HFF-Myc (cell line): Measurements from ENCODE around the gene TMEM86A.
"Not testable (repeated sequence)": the region's sequence is repeated elsewhere in the genome, so short reads cannot be mapped to it uniquely, and the experiment has no call there.

Experiments
- DNase-seq: peaks from one replicate; pipeline ENCODE4 v3.0.0-alpha.2; 2011; ENCODE audit warnings: low read depth; ENCODE audit errors: extremely low read depth
- H3K4me3 ChIP-seq: replicated peaks from 2 replicates; pipeline ENCODE4 v1.5.1; 2011; ENCODE audit warnings: low read depth, mild to moderate bottlenecking, control low read depth, low read length
- CTCF ChIP-seq: IDR thresholded peaks from 2 replicates; pipeline ENCODE4 v1.5.1; 2012; ENCODE audit warnings: mild to moderate bottlenecking, low read depth, low read length, control low read depth; ENCODE audit errors: missing control alignments

TMEM86A gene

DNA sequence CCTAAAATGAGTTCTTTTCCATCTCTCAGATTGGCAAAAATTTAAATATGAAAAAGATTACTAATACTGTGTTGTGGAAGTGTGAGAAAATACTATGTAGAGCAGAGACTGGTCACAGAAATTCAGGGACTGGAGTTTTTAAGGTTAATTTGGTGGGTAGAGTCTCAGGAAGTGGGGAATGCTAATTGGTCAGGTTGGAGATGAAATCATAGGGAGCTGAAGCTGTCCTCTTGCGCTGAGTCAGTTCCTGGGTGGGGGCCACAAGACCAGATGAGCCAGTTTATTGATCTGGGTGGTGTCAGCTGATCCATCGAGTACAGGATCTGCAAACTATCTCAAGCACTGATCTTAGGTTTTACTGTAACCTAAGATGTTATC is 29.4 kb upstream of the TMEM86A start:
- no peak overlapping the region for H3K4me3 ChIP-seq
- no peak for TF ChIP-seq CTCF
- no peak for DNase-seq

DNA sequence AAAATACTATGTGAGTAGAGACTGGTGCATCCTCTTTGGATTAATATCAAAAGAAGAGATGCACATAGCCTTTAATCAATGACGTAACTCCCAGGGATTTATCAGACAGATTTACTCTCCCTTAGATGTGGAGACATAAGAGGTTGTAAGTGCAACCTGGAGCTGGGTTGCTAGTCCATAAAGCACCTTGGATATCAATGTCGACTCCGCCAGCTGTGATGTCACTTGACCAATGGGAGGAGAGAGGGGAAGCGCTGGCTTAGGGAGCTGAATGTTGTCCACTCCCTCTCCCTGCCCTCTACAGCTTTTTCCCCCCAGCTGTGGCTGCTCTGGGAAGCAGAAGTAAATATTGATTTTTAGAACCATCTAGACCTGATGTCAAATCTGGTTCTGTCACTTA is 28.9 kb upstream of the TMEM86A start:
- H3K4me3 ChIP-seq: no peak overlapping the region
- no peak for TF ChIP-seq CTCF
- DNase-seq: no peak

DNA sequence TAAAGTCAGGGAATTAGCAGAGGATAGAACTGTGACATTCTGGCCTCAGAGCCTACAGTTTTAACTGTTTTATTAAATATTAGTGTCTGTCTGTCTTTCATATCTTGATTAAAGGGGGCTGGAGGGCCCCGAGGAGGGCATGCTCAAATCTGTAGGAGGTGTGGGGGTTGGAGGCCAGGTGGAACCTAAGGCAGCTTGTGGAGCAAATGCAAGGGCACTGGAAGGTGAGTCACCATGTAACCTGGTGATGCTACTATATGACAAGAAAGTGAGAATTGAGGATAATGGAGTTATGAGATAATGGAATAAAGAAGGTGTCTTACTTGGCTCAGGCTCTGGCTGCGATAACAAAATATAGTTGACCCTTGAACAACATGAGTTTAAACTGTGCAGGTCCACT is 27.3 kb upstream of the TMEM86A start:
- no peak for TF ChIP-seq CTCF
- DNase-seq: no peak
- no peak overlapping the region for H3K4me3 ChIP-seq

- not testable (repeated sequence) for H3K4me3 ChIP-seq, DNase-seq
Measured at GRCh38 chr11:18672209-18672608, 26.4 kb upstream of the TMEM86A start.

DNA sequence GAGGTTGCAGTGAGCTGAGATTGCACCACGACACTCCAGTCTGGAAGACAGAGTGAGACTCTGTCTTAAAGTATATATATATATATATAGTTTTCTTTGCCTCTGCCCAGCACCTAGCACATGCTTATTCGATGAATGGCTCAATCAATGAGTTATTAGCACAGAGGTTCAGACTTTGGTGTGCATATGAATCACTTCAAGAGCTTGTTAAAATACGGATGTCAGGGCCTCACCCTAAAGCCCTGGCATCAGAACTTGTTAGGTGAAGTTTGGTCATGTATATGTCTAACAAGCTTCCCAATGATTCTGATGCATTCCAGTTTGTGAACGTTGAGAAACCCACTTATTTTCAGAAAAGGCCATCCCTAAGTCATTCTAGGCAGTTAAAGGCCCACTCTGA is 21.8 kb upstream of the TMEM86A start:
- H3K4me3 ChIP-seq: no peak overlapping the region
- no peak for TF ChIP-seq CTCF
- DNase-seq: no peak

DNA sequence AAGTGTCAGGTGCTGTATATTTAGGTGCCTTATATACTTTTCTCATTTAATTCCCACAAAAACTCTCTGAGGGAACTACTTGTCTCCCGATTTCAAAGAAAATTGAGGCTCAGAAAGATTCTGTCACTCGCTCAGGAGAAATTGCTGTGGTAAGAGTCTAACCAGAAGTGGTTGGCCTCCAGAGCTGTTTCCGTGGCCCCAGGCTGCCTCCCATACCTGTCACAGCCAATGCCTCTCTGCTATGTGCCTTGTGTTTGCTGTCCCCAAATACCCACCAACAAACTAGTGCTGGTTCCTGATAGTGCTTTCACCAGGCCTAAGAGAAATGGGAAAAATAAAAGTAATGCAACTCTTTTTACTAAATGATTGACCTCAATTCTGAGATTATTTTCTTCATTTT is 21.0 kb upstream of the TMEM86A start:
- no peak overlapping the region for H3K4me3 ChIP-seq
- no peak for TF ChIP-seq CTCF
- no peak for DNase-seq

DNA sequence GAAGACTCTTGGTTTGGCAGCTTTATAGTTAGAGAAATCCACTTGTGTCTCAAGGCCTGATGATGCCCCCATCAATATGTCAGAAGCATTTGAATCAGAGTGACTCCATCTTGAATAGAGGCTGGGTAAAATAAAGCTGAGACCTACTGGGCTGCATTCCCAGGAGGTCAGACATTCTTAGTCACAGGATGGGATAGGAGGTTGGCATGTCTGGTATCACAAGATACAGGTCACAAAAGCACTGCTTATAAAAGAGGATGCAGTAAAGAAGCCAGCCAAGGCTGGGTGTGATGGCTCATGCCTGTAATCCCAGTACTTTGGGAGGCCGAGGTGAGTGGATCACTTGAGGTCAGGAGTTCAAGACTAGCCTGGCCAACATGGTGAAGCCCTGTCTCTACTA is 16.6 kb upstream of the TMEM86A start:
- not testable (repeated sequence) for DNase-seq, H3K4me3 ChIP-seq

- no peak for TF ChIP-seq CTCF
- DNase-seq: no peak
- H3K4me3 ChIP-seq: no peak overlapping the region
Measured at GRCh38 chr11:18682466-18682865, 16.1 kb upstream of the TMEM86A start.
